Activated T-helper 1 cell treated with anti-CD3 and anti-CD28 coated beads, Interleukin-12 subunit alpha, Interleukin-12 subunit beta, Interleukin-2, Interleukin-4 antibody, amounts not matched to agents 30 ng/mL and 10 ng/mL and 1 ng/mL, durations not matched to agents 14 hours and 24 hours and 36 hours (primary cell): Measurements from ENCODE around the gene MAML3. TPM values are rescaled to one million over a fixed set of nuclear protein-coding genes. Genes with fewer than 3 reads are reported as not detected.

Source experiments
- DNase-seq: peaks from one replicate; pipeline ENCODE4 v3.0.0; 2021; ENCODE audit warnings: low spot score
- H3K27ac Mint-ChIP-seq: one replicate; pipeline ENCODE4 v1.8.0; 2021; ENCODE audit warnings: mild to moderate bottlenecking, mixed read lengths
- H3K27me3 Mint-ChIP-seq: one replicate; pipeline ENCODE4 v1.8.0; 2022; ENCODE audit warnings: mild to moderate bottlenecking, moderate library complexity, mixed read lengths; ENCODE audit not compliant: insufficient read depth
- H3K36me3 Mint-ChIP-seq: one replicate; pipeline ENCODE4 v1.8.0; 2021; ENCODE audit warnings: low read depth, mixed read lengths
- H3K4me1 Mint-ChIP-seq: one replicate; pipeline ENCODE4 v1.8.0; 2021; ENCODE audit warnings: low read depth, mixed read lengths
- H3K4me3 Mint-ChIP-seq: one replicate; pipeline ENCODE4 v1.8.0; 2021; ENCODE audit warnings: mild to moderate bottlenecking, moderate library complexity, mixed read lengths
- H3K9me3 Mint-ChIP-seq: one replicate; pipeline ENCODE4 v1.8.0; 2021; ENCODE audit warnings: mixed read lengths
- intact Hi-C: fragments of 100-400 bp; cut with micrococcal nuclease; formaldehyde crosslinking; loops from one replicate; pipeline ENCODE4 v1.15.1; 2024
- total RNA-seq: library from RNA; stranded (reverse); gene quantifications from 2 replicates; pipeline ENCODE4 v1.2.3, GENCODE V29; 2022

Gene MAML3
- total RNA-seq, 1 donor from 2014 or later: 0.47 TPM

DNA sequence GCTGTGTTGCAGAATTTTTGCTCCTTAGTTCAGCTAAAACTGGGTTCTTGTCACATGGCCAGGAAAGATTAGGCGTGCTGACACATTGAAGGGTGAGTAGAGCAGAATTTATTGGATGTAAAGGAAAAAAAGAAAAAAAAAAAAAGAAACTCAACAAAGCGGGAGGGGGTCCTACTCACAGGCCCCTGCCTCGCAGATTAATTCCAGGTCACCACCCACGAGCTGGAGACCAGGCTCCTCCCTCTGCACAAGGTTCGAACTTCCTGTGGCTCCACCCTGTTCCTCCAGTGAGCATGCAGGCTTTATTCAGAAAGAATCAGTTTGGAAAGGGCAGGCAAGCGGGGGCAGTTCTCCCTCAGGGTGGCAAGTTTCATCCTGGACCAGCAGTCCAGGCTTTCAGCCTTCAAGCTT, 471.2 kb downstream of the MAML3 start:
- no peak overlapping the region for H3K4me3 Mint-ChIP-seq
- peak overlapping the region; percentile 52 for H3K27ac Mint-ChIP-seq
- H3K36me3 Mint-ChIP-seq: peaks cover 40% of the 10 kb centered on the region
- no peak for DNase-seq
- peaks cover 29% of the 10 kb centered on the region for H3K4me1 Mint-ChIP-seq
- H3K9me3 Mint-ChIP-seq: peaks cover 7% of the 10 kb centered on the region
- intact Hi-C loops: no loop called here
- no peaks in the 10 kb centered on the region for H3K27me3 Mint-ChIP-seq

DNA sequence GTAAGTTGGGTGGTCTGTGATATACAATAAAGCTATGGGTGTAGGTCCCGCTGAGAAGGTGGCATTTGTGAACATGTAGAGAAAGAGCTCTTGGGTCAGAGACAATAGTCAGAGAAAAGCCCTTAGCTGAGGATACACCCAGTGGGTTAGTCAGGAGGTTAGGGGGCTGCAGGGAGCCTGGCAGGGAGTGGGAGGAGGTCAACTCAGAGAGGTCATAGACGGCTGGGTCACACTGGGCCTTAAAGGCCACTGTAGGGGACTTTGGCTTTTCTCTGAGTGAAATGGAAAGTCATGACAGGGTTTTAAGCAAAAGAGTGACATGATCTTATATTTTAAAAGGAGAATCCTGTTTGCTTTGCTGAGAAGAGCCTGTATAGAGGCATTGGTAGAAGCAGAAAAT, 471.7 kb downstream of the MAML3 start:
- Mint-ChIP-seq H3K4me3 (no peak overlapping the region), H3K9me3 (peaks cover 7% of the 10 kb centered on the region), H3K36me3 (peaks cover 40% of the 10 kb centered on the region), H3K27me3 (no peaks in the 10 kb centered on the region), H3K4me1 (peaks cover 29% of the 10 kb centered on the region), H3K27ac (peak overlapping the region; percentile 52)
- DNase-seq: no peak
- intact Hi-C loops: no loop called here

DNA sequence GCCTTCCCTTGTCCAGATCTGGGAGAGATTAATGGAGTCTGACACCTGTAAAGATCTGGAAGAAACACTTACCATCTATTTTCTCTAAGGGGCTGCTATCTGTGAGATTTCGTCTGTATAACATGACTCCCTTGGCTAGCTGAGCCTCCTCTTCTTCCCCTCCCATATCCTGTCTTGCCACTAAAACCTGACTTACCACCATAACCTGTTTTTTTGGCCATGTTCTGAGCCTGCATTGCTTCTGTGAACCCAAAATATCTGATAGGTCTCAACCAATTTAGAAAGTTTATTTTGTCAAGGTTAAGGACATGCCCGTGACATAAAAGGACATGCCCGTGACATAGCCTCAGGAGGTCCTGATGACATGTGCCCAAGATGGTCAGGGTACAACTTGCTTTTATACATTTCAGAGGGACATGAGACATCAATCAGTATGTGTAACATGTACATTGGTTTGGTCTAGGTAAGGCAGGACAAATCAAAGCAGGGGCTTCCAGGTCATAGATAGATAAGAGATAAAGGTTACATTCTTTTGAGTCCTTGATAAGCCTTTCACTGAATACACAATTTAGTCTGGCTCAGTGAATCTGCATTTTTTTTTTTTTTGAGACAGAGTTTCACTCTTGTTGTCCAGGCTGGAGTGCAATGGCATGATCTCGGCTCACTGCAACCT, 476.9 kb downstream of the MAML3 start:
- peaks cover 27% of the 10 kb centered on the region for H3K36me3 Mint-ChIP-seq
- no peak for DNase-seq
- no peaks in the 10 kb centered on the region for H3K27me3 Mint-ChIP-seq
- intact Hi-C loops: no loop called here
- H3K4me1 Mint-ChIP-seq: peaks cover 6% of the 10 kb centered on the region
- no peak overlapping the region for H3K27ac Mint-ChIP-seq
- H3K9me3 Mint-ChIP-seq: no peaks in the 10 kb centered on the region
- no peak overlapping the region for H3K4me3 Mint-ChIP-seq

DNA sequence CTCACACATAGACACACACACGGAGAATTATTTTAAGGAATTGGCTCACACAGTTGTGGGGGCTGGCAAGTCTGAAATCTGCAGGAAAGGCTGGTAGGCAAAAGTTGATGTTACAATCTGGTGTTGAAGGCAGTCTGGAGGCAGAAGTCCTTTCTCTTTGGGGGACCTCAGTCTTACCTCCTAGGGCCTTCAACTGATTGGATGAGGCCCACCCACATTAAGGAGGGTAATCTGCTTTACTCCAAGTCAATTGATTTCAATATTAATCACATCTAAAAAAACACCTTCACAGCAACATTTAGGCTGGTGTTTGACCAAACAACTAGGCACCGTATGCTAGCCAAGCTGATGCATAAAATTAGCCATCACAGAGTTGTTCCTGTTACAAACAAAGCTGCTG, 477.6 kb downstream of the MAML3 start:
- H3K4me1 Mint-ChIP-seq: peaks cover 6% of the 10 kb centered on the region
- H3K9me3 Mint-ChIP-seq: no peaks in the 10 kb centered on the region
- H3K27ac Mint-ChIP-seq: no peak overlapping the region
- intact Hi-C loops: no loop called here
- H3K27me3 Mint-ChIP-seq: no peaks in the 10 kb centered on the region
- H3K4me3 Mint-ChIP-seq: no peak overlapping the region
- peaks cover 27% of the 10 kb centered on the region for H3K36me3 Mint-ChIP-seq
- no peak for DNase-seq

DNA sequence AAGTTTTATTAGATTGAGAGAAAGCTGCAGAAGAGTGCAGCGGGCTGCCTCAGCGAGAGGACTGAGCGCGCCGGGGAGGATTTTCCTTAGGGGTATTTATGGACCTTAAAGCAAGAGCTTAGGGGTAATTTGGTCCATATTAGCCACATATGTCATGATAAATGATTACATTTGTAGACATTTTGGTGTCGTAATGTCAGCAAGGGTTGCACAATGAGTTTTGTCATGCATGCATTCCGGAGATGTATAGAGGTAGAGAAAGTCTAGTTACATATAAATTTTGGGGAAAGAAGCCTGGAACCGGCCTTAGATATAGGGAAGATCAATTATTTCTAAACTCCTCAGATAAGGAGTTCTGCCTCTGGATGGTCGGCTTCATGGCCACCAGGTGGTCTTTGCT, 478.3 kb downstream of the MAML3 start:
- H3K4me3 Mint-ChIP-seq: no peak overlapping the region
- no peak overlapping the region for H3K27ac Mint-ChIP-seq
- DNase-seq: no peak
- no peaks in the 10 kb centered on the region for H3K9me3 Mint-ChIP-seq
- intact Hi-C loops: no loop called here
- H3K27me3 Mint-ChIP-seq: no peaks in the 10 kb centered on the region
- H3K36me3 Mint-ChIP-seq: peaks cover 28% of the 10 kb centered on the region
- peaks cover 6% of the 10 kb centered on the region for H3K4me1 Mint-ChIP-seq

DNA sequence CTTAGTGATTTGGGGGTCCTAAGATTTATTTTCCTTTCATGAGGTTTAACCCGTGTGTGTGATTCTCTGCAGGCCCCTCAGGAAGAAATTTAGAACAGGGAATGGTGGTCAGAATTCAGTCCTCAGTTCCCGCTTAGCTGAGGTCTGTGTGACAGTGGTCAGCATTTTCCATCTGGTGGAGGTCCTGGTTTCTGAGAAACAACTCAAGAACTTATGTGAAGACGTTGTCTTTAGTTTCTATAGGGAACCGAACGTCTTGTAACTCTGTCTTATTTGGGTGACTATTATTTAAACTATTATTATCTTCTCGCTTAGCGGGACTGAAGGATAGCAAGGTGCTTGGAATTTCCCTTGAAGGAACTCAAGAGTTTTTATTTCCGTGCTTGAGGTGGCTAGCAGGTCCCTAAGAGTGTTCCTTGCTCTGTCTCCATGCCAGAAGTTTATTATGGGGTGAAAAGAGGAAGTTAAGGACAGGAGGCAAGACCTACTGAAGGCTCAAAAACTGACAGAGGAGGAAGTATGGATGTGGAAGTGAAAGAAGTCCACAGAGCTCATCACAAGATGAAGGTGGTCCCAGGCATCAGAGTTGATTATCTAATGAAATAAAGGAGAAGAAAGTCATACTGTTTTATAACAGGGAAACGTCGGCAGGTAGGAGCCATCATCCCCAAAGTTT, 479.0 kb downstream of the MAML3 start:
- peaks cover 7% of the 10 kb centered on the region for H3K4me1 Mint-ChIP-seq
- no peak overlapping the region for H3K27ac Mint-ChIP-seq
- no peaks in the 10 kb centered on the region for H3K27me3 Mint-ChIP-seq
- H3K36me3 Mint-ChIP-seq: peaks cover 27% of the 10 kb centered on the region
- DNase-seq: no peak
- H3K9me3 Mint-ChIP-seq: no peaks in the 10 kb centered on the region
- intact Hi-C loops: no loop called here
- H3K4me3 Mint-ChIP-seq: no peak overlapping the region

DNA sequence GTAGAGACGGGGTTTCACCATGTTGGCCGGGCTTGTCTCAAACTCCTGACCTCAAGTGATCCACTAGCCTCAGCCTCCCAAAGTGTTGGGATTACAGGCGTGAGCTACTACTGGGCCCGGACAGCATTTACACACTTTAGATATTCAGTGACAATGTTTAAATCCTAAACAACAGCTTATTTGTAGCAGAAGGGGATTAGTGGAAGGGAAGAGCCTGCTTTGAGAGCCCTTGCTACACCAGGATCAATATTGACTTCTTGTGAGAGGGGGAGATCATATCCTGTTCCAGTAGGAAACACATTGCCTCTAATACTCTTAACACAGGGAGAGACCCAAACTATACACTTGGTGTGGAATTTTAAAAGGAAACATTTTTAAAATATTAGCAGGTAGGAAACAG, 481.3 kb downstream of the MAML3 start:
- DNase-seq: no peak
- H3K4me1 Mint-ChIP-seq: peaks cover 23% of the 10 kb centered on the region
- H3K4me3 Mint-ChIP-seq: no peak overlapping the region
- H3K9me3 Mint-ChIP-seq: no peaks in the 10 kb centered on the region
- no peak overlapping the region for H3K27ac Mint-ChIP-seq
- H3K27me3 Mint-ChIP-seq: no peaks in the 10 kb centered on the region
- intact Hi-C loops: no loop called here
- H3K36me3 Mint-ChIP-seq: peaks cover 11% of the 10 kb centered on the region

DNA sequence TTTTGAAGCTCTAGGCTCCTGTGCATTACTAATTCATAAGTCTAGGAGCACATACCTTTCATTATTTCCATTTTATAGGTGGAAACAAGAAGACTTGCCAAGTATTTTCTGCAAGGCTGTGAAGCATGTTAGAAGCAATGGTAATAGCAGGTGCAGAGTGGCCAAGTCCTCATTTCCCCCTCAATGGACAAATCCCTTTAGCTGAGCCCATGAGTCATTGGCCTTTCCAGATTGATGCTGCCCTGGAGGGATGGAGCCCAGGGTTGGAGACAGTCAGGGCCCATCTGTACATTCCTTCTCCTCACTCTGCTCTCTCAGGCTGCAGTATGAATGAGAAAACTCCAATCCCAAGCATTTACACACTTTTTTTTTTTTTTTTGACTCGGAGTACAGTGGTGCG, 481.8 kb downstream of the MAML3 start:
- DNase-seq: no peak
- H3K27me3 Mint-ChIP-seq: no peaks in the 10 kb centered on the region
- no peaks in the 10 kb centered on the region for H3K9me3 Mint-ChIP-seq
- intact Hi-C loops: no loop called here
- H3K4me3 Mint-ChIP-seq: no peak overlapping the region
- H3K27ac Mint-ChIP-seq: no peak overlapping the region
- H3K36me3 Mint-ChIP-seq: peaks cover 11% of the 10 kb centered on the region
- peaks cover 28% of the 10 kb centered on the region for H3K4me1 Mint-ChIP-seq

DNA sequence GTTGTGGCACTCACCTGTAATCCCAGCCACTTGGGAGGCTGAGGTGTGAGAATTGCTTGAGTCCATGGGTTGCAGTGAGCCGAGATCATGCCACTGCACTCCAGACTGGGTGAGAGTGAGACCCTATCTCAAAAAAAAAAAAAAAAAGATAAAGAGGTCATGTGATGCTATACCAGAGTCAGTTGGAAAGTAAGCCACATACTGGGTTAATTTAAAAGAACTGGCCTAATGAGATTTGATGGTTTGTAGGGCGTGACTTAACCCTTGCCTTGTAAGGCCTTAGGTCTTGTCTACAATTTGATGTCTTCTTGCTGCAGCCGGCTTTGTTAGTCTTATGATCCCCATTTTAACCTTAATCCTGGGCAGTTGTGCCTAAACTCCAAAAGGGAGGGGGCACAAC, 483.2 kb downstream of the MAML3 start:
- no peak overlapping the region for H3K4me3 Mint-ChIP-seq
- H3K36me3 Mint-ChIP-seq: peaks cover 14% of the 10 kb centered on the region
- H3K27ac Mint-ChIP-seq: no peak overlapping the region
- no peak for DNase-seq
- H3K9me3 Mint-ChIP-seq: no peaks in the 10 kb centered on the region
- H3K4me1 Mint-ChIP-seq: peaks cover 36% of the 10 kb centered on the region
- intact Hi-C loops: no loop called here
- no peaks in the 10 kb centered on the region for H3K27me3 Mint-ChIP-seq

DNA sequence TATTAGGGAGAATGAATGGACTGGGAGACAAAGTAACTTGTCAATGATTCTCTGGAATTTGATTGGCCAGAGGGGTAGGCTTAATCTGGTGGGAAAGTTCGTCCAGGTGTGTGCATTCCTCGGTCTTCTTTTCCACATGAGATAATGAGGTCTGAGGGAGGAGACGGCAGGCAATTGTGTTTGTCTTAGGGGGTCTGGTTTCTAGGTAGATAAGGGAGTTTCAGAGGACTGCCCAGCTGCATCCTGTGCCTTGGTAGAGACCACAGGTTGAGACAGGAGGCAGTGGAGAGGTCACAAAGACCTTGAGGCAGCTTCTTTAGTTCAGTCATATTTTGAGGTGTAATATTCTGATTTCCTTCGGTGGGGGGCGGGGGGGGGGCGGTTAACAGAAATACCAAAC, 484.1 kb downstream of the MAML3 start:
- H3K27me3 Mint-ChIP-seq: no peaks in the 10 kb centered on the region
- H3K36me3 Mint-ChIP-seq: peaks cover 13% of the 10 kb centered on the region
- no peaks in the 10 kb centered on the region for H3K9me3 Mint-ChIP-seq
- DNase-seq: no peak
- H3K4me1 Mint-ChIP-seq: peaks cover 43% of the 10 kb centered on the region
- intact Hi-C loops: no loop called here
- no peak overlapping the region for H3K4me3 Mint-ChIP-seq
- H3K27ac Mint-ChIP-seq: no peak overlapping the region

DNA sequence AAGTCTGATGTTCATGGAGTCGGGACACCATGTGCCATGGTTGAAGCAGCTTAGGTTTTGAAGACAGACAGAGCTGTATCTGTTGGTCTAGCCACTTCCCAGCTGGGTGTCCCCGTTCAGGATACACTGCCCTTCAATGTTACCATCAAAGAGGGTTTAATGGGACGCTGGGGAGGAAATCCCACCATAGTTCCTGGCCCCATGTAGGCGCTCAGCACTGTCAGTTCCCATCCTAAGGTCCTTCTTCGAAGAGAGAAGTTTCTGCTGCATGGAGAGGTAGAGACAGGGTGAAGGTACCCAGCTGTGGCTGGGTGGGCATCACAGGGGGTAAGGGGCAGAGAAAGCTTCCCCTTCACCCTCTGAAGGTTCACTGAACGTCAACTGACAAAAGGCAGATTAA, 484.6 kb downstream of the MAML3 start:
- no peak overlapping the region for H3K27ac Mint-ChIP-seq
- H3K4me1 Mint-ChIP-seq: peaks cover 43% of the 10 kb centered on the region
- H3K36me3 Mint-ChIP-seq: peaks cover 13% of the 10 kb centered on the region
- no peaks in the 10 kb centered on the region for H3K9me3 Mint-ChIP-seq
- no peaks in the 10 kb centered on the region for H3K27me3 Mint-ChIP-seq
- H3K4me3 Mint-ChIP-seq: no peak overlapping the region
- intact Hi-C loops: no loop called here
- DNase-seq: no peak

DNA sequence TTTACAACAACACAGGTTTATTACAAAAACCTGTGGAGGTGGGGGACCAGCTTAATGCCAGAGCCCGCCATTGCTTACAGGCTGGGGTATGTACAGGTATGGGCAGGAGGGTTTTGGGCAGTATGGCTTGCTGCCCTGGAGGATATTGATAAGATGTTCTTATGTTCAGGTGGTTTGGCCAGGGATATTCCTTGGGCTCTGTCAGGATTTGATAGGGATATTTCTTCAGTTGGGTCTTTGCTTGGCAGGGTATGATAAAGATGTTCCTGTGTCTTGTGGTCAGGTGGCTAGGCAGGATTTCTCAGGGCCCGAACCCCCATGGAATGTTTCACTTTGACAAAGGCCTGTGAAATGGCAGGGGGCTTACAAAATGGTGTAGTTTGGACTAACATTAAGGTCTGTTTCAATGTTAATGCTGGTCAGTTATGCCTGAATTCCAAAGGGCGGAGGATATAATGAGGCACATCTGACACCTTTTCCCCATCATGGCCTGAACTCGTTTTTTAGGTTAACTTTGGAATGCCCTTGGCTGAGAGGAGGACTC, 485.3 kb downstream of the MAML3 start:
- Mint-ChIP-seq H3K36me3 (peaks cover 13% of the 10 kb centered on the region), H3K9me3 (no peaks in the 10 kb centered on the region), H3K27ac (no peak overlapping the region), H3K4me3 (no peak overlapping the region), H3K27me3 (no peaks in the 10 kb centered on the region), H3K4me1 (peaks cover 43% of the 10 kb centered on the region)
- no peak for DNase-seq
- intact Hi-C loops: no loop called here

DNA sequence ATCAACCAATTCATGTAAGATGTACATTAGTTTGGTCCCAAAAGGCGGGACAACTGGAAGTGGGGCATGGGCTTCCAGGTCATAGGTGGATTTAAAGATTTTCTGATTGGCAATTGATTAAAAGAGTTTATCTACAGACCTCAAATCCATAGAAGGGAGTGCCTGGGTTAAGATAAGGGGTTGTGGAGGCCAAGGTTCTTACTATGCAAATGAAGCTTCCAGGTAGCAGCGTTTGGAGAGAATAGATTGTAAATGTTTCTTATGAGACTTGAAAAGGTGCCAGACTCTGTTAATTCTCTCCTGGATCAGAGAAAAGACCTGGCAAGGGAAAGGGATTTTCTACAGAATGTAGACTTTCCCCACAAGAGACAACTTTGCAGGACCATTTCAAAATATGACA, 485.9 kb downstream of the MAML3 start:
- H3K36me3 Mint-ChIP-seq: peaks cover 13% of the 10 kb centered on the region
- no peaks in the 10 kb centered on the region for H3K27me3 Mint-ChIP-seq
- no peaks in the 10 kb centered on the region for H3K9me3 Mint-ChIP-seq
- peaks cover 43% of the 10 kb centered on the region for H3K4me1 Mint-ChIP-seq
- no peak overlapping the region for H3K27ac Mint-ChIP-seq
- H3K4me3 Mint-ChIP-seq: no peak overlapping the region
- DNase-seq: no peak
- intact Hi-C loops: no loop called here
